Adrenal gland (tissue), 12 donors: Measurements from ENCODE around the gene SYCP2L. TPM values are rescaled to one million over a fixed set of nuclear protein-coding genes. Genes with fewer than 3 reads are reported as not detected.
"Not testable (repeated sequence)": the region's sequence is repeated elsewhere in the genome, so short reads cannot be mapped to it uniquely, and the experiment has no call there.

Experiments
- DNase-seq, 7 donors: peaks; one replicate each; pipeline ENCODE4 v3.0.0-alpha.2; 2019 to 2020
- H3K27ac ChIP-seq, 5 donors: fragments of 200-600 bp; sonication (generic) in 4 of 5; 1 replicate in 3 of 5; 2 replicates in 2 of 5; pipeline versions ENCODE4 v1.5.1 to v1.8.0; 2016 to 2020; ENCODE audit warnings: mild to moderate bottlenecking in 1 of 5
- H3K27me3 ChIP-seq: fragments of 200-600 bp; 2 replicates; pipeline ENCODE4 v1.8.0; 2021
- H3K36me3 ChIP-seq, 2 donors: fragments of 200-600 bp; replicated peaks in 1 of 2; 1 replicate in 1 of 2; 2 replicates in 1 of 2; pipeline versions ENCODE4 v1.5.1 to v1.8.0; 2018 to 2022
- H3K4me1 ChIP-seq, 2 donors: fragments of 200-600 bp; replicated peaks in 1 of 2; 1 replicate in 1 of 2; 2 replicates in 1 of 2; pipeline versions ENCODE4 v1.5.1 to v1.8.0; 2018 to 2021
- H3K4me3 ChIP-seq, 4 donors: fragments of 200-600 bp; sonication (generic) in 3 of 4; one replicate each; pipeline ENCODE4 v1.5.1; 2016 to 2018
- H3K9me3 ChIP-seq, 3 donors: fragments of 200-600 bp; sonication (generic) in 1 of 3; replicated peaks in 1 of 3; 1 replicate in 2 of 3; 2 replicates in 1 of 3; pipeline versions ENCODE4 v1.5.1 to v1.8.0; 2016 to 2021
- CTCF ChIP-seq, 6 experiments: fragments of 450-650 bp in 4 of 6; fragments of 200-600 bp in 2 of 6; sonication (generic) in 1 of 6; IDR thresholded peaks; 1 replicate in 5 of 6; 2 replicates in 1 of 6; pipeline versions ENCODE4 v1.5.1 to v1.8.0; 2016 to 2021; ENCODE audit warnings: antibody characterized with exemption in 6 of 6, mild to moderate bottlenecking in 2 of 6, moderate library complexity in 1 of 6
- POLR2A ChIP-seq, 2 donors: fragments of 450-650 bp; IDR thresholded peaks; one replicate each; pipeline ENCODE4 v1.6.1; 2017; ENCODE audit warnings: antibody characterized with exemption in 2 of 2, mild to moderate bottlenecking in 2 of 2, moderate library complexity in 1 of 2
- WGBS, 4 donors: extraction: QIAGEN DNeasy Blood & Tissue Kit in 2 of 4; methylation state at CpG; one replicate each; pipeline versions ENCODE4 v1.1.5 to v1.1.7; 2013 to 2017; 5-methylcytosine and 5-hydroxymethylcytosine counted together
- intact Hi-C, 2 donors: fragments of 100-400 bp; cut with DNase I; formaldehyde crosslinking; loops; one replicate each; pipeline versions ENCODE4 v1.14.1 to v1.15.0; 2022 to 2023
- polyA plus RNA-seq, 3 donors: library from polyadenylated mRNA; stranded (reverse); fragments of 200-250 nt in 2 of 3; fragments of 350-450 nt in 1 of 3; fragmentation: Illumina TruSeq in 1 of 3; extraction: RNeasy Lipid Tissue Mini Kit (QIAGEN cat#74804) in 1 of 3; gene quantifications; one replicate each; pipeline ENCODE4 v1.2.3, GENCODE V29; 2013 to 2014
- total RNA-seq, 9 donors: library from RNA; depleted of rRNA in 4 of 9; stranded (reverse); fragments of >200 nt in 4 of 9; fragments of 120-200 nt in 1 of 9; fragmentation: NEBNext Ultra II Directional in 1 of 9; extraction: Animal tissue kit (Norgen Biotek cat#: 25700) in 1 of 9; gene quantifications; one replicate each; pipeline versions ENCODE4 v1.1.0 to v1.2.4, GENCODE V29; 2013 to 2023
- donor health status: healthy with polysubstance abuse.
- donor health status: Bipolar disorder and iron deficiency.
- donor health status: DM: yes; HTN: yes; CAD: no.
- donor health status: DM: no; HTN: no; CAD: no.
- donor health status: DM: no; HTN: no; CAD: no.
- donor health status: DM: yes; HTN: yes; CAD: no.

SYCP2L gene
- total and polyA plus RNA-seq, 12 donors = 0.09 to 3.0 (median 0.64) TPM; not detected in 2

- no peak overlapping the region for H3K27ac ChIP-seq
- no peak overlapping the region for H3K4me3 ChIP-seq
- no peaks in the 10 kb centered on the region for H3K4me1 ChIP-seq
- no peaks in the 10 kb centered on the region for H3K36me3 ChIP-seq
- TF ChIP-seq CTCF (IDR thresholded peaks at IDR 0.05) (no peak), POLR2A (IDR thresholded peaks at IDR 0.05) (no peak)
- no peaks in the 10 kb centered on the region for H3K9me3 ChIP-seq
- H3K27me3 ChIP-seq = no peaks in the 10 kb centered on the region
- intact Hi-C loops = no loop called here
- no peak for DNase-seq
- WGBS, 4 donors = 70 to 88% (median 80%) methylated on average over 2 of the region's 2 CpGs
These were observed 115.3 kb downstream of the SYCP2L start for GRCh38 chr6:11002176-11002575.

DNA sequence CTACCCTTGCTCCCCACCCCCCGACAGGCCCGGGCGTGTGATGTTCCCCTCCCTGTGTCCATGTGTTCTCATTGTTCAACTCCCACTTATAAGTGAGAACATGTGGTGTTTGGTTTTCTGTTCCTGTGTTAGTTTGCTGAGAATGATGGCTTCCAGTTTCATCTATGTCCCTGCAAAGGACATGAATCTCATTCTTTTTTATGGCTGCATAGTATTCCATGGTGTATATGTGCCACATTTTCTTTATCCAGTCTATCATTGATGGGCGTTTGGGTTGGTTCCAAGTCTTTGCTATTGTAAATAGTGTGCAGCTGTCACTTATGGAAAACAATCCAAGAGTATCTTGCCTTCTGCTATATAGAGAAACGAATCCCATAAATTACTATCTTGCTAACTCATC lies 116.4 kb downstream of the SYCP2L start:
- intact Hi-C loops, H3K4me3 ChIP-seq, DNase-seq, H3K36me3 ChIP-seq, H3K9me3 ChIP-seq, H3K27me3 ChIP-seq, H3K27ac ChIP-seq, H3K4me1 ChIP-seq: not testable (repeated sequence)
- 81 to 91% (median 85%) methylated on average over 5 of the region's 5 CpGs for WGBS, 4 donors

- H3K4me3 ChIP-seq = no peak overlapping the region
- no peak overlapping the region for H3K27ac ChIP-seq
- H3K27me3 ChIP-seq = peaks cover 3% of the 10 kb centered on the region
- H3K4me1 ChIP-seq = no peaks in the 10 kb centered on the region
- DNase-seq = no peak
- H3K9me3 ChIP-seq = no peaks in the 10 kb centered on the region
- WGBS, 4 donors = 56 to 68% (median 66%) methylated on average over 4 of the region's 4 CpGs
- TF ChIP-seq CTCF (IDR thresholded peaks at IDR 0.05) = no peak
- TF ChIP-seq POLR2A (IDR thresholded peaks at IDR 0.05) = no peak
- intact Hi-C loops = no loop called here
- H3K36me3 ChIP-seq = no peaks in the 10 kb centered on the region
These were observed 119.2 kb downstream of the SYCP2L start for GRCh38 chr6:11006061-11006460.

DNA sequence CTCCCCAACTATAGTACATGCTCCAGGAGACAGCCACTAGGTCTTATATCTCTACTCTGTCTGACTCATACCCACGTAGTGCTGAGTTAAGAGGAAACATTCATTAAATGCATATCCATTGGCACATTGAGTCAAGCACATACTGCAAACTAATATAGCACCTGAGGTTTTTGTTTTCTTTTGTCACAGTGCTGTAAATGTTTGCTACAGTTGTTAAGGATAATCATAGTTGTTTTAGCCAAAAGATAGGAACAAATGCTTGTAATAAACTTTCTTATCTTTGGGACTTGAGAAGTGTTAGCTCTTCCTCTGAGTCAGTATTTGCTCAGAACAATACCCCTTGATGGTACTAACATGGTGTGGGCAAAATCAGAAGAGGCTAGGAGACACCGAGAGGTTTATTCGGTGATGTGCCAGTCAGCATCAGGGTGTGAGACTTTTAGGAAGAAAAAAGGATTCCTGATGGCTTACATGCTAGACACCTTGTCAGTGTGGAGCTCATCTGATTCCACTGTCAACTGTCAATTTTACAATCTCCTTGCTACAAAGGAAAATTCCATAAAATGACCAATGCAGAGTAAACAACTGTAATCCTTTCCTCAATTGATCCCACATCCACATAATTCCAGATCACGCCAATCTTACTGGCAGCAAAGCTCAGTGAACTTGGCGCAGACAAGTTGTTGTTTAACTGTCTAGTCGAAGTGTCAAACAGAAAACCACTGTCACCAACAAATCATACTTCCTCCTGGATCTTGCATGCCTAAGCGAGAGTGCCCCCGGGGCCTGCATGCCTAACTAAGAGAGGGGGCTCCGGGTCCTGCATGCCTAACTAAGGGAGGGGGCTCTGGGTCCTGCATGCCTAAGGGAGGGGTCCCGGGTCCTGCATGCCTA lies 121.1 kb downstream of the SYCP2L start:
- H3K9me3 ChIP-seq = no peaks in the 10 kb centered on the region
- no peak overlapping the region for H3K27ac ChIP-seq
- no peak overlapping the region for H3K4me3 ChIP-seq
- H3K27me3 ChIP-seq = peaks cover 5% of the 10 kb centered on the region
- no peaks in the 10 kb centered on the region for H3K36me3 ChIP-seq
- TF ChIP-seq POLR2A (IDR thresholded peaks at IDR 0.05) (no peak), CTCF (IDR thresholded peaks at IDR 0.05) (no peak)
- intact Hi-C loops = no loop called here
- DNase-seq = no peak
- H3K4me1 ChIP-seq = no peaks in the 10 kb centered on the region
- WGBS, 4 donors = 68 to 81% (median 70%) methylated on average over 9 to 10 of the region's 10 CpGs

DNA sequence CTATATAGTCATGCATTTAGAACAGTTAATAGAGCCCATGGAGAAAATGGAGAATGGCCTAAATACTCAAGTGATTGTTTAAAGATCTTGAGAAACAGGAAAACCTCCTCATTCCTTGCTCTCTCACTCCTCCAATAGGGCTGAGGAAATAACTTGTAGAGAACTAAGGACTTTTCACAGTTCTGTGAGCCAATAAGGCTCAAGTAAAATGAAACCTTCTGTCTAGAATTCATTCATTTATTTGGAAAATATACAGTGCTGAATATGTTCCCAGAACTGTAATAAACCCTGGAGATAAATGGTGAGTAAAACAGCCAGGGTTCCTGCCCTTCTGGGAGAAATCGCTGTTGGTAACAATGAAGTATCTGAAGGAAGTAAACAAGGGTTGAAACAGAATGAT lies 122.0 kb downstream of the SYCP2L start:
- Histone ChIP-seq H3K4me1 (no peaks in the 10 kb centered on the region), H3K27me3 (peaks cover 5% of the 10 kb centered on the region), H3K27ac (no peak overlapping the region), H3K36me3 (no peaks in the 10 kb centered on the region), H3K4me3 (no peak overlapping the region), H3K9me3 (no peaks in the 10 kb centered on the region)
- intact Hi-C loops = no loop called here
- 44 to 73% (median 64%) methylated on average over 1 of the region's 1 CpG for WGBS, 4 donors
- no peak for DNase-seq
- TF ChIP-seq CTCF (IDR thresholded peaks at IDR 0.05) (no peak), POLR2A (IDR thresholded peaks at IDR 0.05) (no peak)
